Osteoblast (primary cell): ENCODE data around the gene GRIK2. TPM values are rescaled to one million over a fixed set of nuclear protein-coding genes. Genes with fewer than 3 reads are reported as not detected.

ENCODE experiments used
- DNase-seq: peaks from one replicate; pipeline ENCODE4 v3.0.0; 2011; ENCODE audit warnings: low spot score, mixed read lengths; ENCODE audit not compliant: insufficient read length; ENCODE audit errors: missing footprints
- H2AFZ ChIP-seq: 2 replicates; pipeline ENCODE4 v1.6.0; 2011; ENCODE audit warnings: mild to moderate bottlenecking, low read length
- H3K27ac ChIP-seq: 2 replicates; pipeline ENCODE4 v1.5.1; 2011; ENCODE audit warnings: mild to moderate bottlenecking, low read depth, low read length, moderate library complexity
- H3K27me3 ChIP-seq: 2 replicates; pipeline ENCODE4 v1.6.0; 2012; ENCODE audit warnings: mild to moderate bottlenecking, control low read depth, inconsistent platforms, low read length, moderate library complexity; ENCODE audit not compliant: insufficient read depth
- H3K36me3 ChIP-seq: 2 replicates; pipeline ENCODE4 v1.5.1; 2011; ENCODE audit warnings: mild to moderate bottlenecking, low read length, control low read depth, moderate library complexity; ENCODE audit not compliant: insufficient read depth
- H3K4me1 ChIP-seq: 2 replicates; pipeline ENCODE4 v1.5.1; 2011; ENCODE audit warnings: mild to moderate bottlenecking, low read length, control low read depth, moderate library complexity; ENCODE audit not compliant: insufficient read depth
- H3K4me2 ChIP-seq: 2 replicates; pipeline ENCODE4 v1.6.0; 2011; ENCODE audit warnings: mild to moderate bottlenecking, low read length; ENCODE audit not compliant: insufficient read depth
- H3K4me3 ChIP-seq: fragments of 200-600 bp; sonication (generic); 3 replicates; pipeline ENCODE4 v1.5.1; 2012; ENCODE audit warnings: mild to moderate bottlenecking, low read length, inconsistent platforms; ENCODE audit not compliant: insufficient read depth
- H3K79me2 ChIP-seq: 2 replicates; pipeline ENCODE4 v1.6.0; 2012; ENCODE audit warnings: mild to moderate bottlenecking, low read length, control low read depth, inconsistent platforms; ENCODE audit not compliant: insufficient read depth
- H3K9me3 ChIP-seq: 2 replicates; pipeline ENCODE4 v1.5.1; 2011; ENCODE audit warnings: low read depth, low read length, control low read depth
- H4K20me1 ChIP-seq: 2 replicates; pipeline ENCODE4 v1.6.0; 2012; ENCODE audit warnings: mild to moderate bottlenecking, low read length, control low read depth; ENCODE audit not compliant: insufficient read depth
- total RNA-seq: library from RNA; depleted of rRNA; stranded (reverse); fragments of >200 nt; gene quantifications from 2 replicates; pipeline ENCODE4 v1.2.3, GENCODE V29; 2012
- TF ChIP-seq, protein P1 (sequence below): IDR thresholded peaks from 2 replicates; pipeline ENCODE4 v1.5.1; 2011; ENCODE audit warnings: mild to moderate bottlenecking, low read depth, low read length, moderate library complexity; ENCODE audit errors: extremely low read depth

Gene GRIK2
- total RNA-seq, 1 donor, result 0.72 TPM

DNA sequence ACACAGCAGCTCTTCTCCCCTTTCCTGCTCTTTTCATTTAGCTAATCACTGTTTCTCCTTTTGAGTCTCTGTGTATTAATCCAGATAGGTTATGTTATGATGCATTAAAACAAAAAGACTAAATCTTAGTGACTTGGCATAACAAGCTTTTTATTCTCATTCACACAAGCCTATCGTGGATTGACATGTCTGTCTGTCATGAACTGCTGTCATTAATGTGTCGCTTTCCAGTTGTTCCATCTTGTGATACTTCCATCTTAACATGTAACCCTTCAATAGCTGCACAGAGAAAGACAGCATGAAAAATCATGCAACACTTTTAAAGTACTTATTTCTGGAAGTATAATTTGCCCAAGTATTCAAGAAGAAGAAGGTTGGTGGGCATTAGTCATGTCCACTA, 128.7 kb downstream of the GRIK2 start:
- Histone ChIP-seq H3K79me2 (no peaks in the 10 kb centered on the region), H3K4me2 (no peak overlapping the region), H2AFZ (no peak overlapping the region), H3K4me1 (no peaks in the 10 kb centered on the region), H3K36me3 (no peaks in the 10 kb centered on the region), H3K4me3 (no peak overlapping the region), H4K20me1 (no peaks in the 10 kb centered on the region), H3K27ac (no peak overlapping the region), H3K27me3 (no peaks in the 10 kb centered on the region), H3K9me3 (no peaks in the 10 kb centered on the region)
- DNase-seq, result no peak
- TF ChIP-seq, protein P1, sequence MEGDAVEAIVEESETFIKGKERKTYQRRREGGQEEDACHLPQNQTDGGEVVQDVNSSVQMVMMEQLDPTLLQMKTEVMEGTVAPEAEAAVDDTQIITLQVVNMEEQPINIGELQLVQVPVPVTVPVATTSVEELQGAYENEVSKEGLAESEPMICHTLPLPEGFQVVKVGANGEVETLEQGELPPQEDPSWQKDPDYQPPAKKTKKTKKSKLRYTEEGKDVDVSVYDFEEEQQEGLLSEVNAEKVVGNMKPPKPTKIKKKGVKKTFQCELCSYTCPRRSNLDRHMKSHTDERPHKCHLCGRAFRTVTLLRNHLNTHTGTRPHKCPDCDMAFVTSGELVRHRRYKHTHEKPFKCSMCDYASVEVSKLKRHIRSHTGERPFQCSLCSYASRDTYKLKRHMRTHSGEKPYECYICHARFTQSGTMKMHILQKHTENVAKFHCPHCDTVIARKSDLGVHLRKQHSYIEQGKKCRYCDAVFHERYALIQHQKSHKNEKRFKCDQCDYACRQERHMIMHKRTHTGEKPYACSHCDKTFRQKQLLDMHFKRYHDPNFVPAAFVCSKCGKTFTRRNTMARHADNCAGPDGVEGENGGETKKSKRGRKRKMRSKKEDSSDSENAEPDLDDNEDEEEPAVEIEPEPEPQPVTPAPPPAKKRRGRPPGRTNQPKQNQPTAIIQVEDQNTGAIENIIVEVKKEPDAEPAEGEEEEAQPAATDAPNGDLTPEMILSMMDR, result no peak

DNA sequence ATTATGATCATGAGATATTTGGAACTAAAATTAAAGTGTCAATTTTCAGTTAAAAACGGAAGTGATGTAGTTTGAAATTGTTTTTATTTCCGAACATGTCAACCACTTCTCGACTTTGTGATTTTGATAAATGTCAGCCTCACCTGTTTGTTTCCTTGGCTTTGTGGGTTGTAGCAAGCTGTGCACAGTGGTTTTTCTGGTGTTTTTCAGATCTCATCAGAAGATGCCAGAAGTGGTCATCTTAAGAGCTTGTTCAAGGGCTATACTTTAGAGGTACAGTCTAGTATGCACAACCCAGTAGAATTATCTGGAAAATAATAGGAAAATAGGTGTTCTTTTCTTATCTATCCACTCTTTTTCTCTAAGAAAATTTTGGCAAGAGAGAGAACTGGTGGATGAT, 134.0 kb downstream of the GRIK2 start:
- no peak for DNase-seq

DNA sequence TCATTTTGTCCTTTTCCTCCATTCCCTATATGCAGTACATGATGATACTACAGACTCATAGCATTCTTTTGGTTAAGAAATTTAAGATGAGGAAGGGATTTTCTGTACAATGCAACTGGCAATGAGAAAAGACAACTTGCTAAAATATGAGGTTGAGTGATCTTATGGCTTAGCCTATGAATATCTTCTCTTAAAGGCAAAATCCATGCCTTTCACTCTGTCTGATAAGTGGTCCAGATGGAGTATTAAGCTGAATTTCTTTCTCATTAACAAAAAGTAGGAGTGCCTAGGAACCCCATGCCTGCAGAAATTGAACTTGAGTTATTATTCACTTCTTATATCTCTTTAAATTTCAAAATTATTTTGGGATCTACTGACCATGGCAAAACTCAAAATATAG, 135.3 kb downstream of the GRIK2 start:
- H3K9me3 ChIP-seq, result no peaks in the 10 kb centered on the region
- H4K20me1 ChIP-seq, result no peaks in the 10 kb centered on the region
- no peak overlapping the region for H3K27ac ChIP-seq
- TF ChIP-seq, protein P1, result no peak
- DNase-seq, result no peak
- no peak overlapping the region for H3K4me2 ChIP-seq
- H3K4me1 ChIP-seq, result no peaks in the 10 kb centered on the region
- H3K4me3 ChIP-seq, result no peak overlapping the region
- H3K36me3 ChIP-seq, result no peaks in the 10 kb centered on the region
- H2AFZ ChIP-seq, result no peak overlapping the region
- no peaks in the 10 kb centered on the region for H3K27me3 ChIP-seq
- H3K79me2 ChIP-seq, result no peaks in the 10 kb centered on the region

More for the DNA sequence above, 134.0 kb downstream of the GRIK2 start:
- TF ChIP-seq, protein P1, result no peak
- Histone ChIP-seq H3K36me3 (no peaks in the 10 kb centered on the region), H3K9me3 (no peaks in the 10 kb centered on the region), H3K79me2 (no peaks in the 10 kb centered on the region), H3K4me1 (no peaks in the 10 kb centered on the region), H4K20me1 (no peaks in the 10 kb centered on the region), H3K27ac (no peak overlapping the region), H3K27me3 (no peaks in the 10 kb centered on the region), H3K4me2 (no peak overlapping the region), H2AFZ (no peak overlapping the region), H3K4me3 (no peak overlapping the region)

DNA sequence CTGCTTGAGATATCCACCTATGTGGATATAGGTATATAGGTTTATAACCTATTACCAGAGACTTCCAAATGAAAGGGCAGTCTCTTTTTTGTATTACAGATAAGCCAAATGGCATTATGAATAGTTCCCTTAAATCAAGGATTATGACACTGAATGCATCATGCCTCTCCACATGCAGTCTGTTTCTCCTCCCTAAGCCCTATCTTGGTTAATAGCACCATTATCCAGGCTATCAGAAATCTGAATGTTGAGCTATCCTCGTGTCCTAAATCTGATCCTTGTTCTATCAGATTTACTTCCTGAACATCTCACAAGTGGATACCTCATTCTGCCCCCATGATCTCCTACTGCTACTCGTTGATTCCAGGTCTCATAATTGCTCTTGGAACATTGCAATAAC, 138.0 kb downstream of the GRIK2 start:
- no peaks in the 10 kb centered on the region for H3K4me1 ChIP-seq
- H3K4me3 ChIP-seq, result no peak overlapping the region
- no peaks in the 10 kb centered on the region for H4K20me1 ChIP-seq
- H3K4me2 ChIP-seq, result no peak overlapping the region
- no peaks in the 10 kb centered on the region for H3K36me3 ChIP-seq
- no peaks in the 10 kb centered on the region for H3K9me3 ChIP-seq
- TF ChIP-seq, protein P1, result no peak
- no peak for DNase-seq
- no peaks in the 10 kb centered on the region for H3K27me3 ChIP-seq
- H3K79me2 ChIP-seq, result no peaks in the 10 kb centered on the region
- no peak overlapping the region for H3K27ac ChIP-seq
- no peak overlapping the region for H2AFZ ChIP-seq
